Measurements from ENCODE around the gene SEZ6L.
A peak's percentile ranks its signal among the peaks of the same experiment; 100 is the strongest.

SEZ6L gene

GRCh38 chr22:26406118-26406517 lies 236.9 kb downstream of the SEZ6L start:
- TF ChIP-seq, protein P1, sequence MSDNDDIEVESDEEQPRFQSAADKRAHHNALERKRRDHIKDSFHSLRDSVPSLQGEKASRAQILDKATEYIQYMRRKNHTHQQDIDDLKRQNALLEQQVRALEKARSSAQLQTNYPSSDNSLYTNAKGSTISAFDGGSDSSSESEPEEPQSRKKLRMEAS (IDR thresholded peaks at IDR 0.05): 0 out of 2 replicates have a peak, but pooled peaks have one; percentile 33
- peak; percentile 83 for TF ChIP-seq USF1 (IDR thresholded peaks at IDR 0.05)
- TF ChIP-seq TCF12 (IDR thresholded peaks at IDR 0.05; ENCODE audit: low read depth): no peak

GRCh38 chr22:26409719-26410335 lies 240.6 kb downstream of the SEZ6L start:
- TF ChIP-seq CREB1 (IDR thresholded peaks at IDR 0.05; ENCODE audit: low read depth) (no peak), EGR1 (IDR thresholded peaks at IDR 0.05) (no peak), FOXM1 (IDR thresholded peaks at IDR 0.05; ENCODE audit: borderline replicate concordance, low read depth) (no peak), YY1 (IDR thresholded peaks at IDR 0.05; ENCODE audit: low read depth) (no peak), TAF1 (IDR thresholded peaks at IDR 0.05; ENCODE audit: low read depth) (no peak), EP300 (IDR thresholded peaks at IDR 0.05; ENCODE audit: borderline replicate concordance) (no peak), ZBTB7A (IDR thresholded peaks at IDR 0.05; ENCODE audit: low read depth) (no peak), RAD21 (IDR thresholded peaks at IDR 0.05; ENCODE audit: low read depth) (no peak), CEBPB (IDR thresholded peaks at IDR 0.05) (no peak), NFIC (IDR thresholded peaks at IDR 0.05) (no peak), TEAD4 (IDR thresholded peaks at IDR 0.05) (no peak), USF1 (IDR thresholded peaks at IDR 0.05) (no peak), TCF12 (IDR thresholded peaks at IDR 0.05; ENCODE audit: low read depth) (no peak)
- TF ChIP-seq, protein P2, sequence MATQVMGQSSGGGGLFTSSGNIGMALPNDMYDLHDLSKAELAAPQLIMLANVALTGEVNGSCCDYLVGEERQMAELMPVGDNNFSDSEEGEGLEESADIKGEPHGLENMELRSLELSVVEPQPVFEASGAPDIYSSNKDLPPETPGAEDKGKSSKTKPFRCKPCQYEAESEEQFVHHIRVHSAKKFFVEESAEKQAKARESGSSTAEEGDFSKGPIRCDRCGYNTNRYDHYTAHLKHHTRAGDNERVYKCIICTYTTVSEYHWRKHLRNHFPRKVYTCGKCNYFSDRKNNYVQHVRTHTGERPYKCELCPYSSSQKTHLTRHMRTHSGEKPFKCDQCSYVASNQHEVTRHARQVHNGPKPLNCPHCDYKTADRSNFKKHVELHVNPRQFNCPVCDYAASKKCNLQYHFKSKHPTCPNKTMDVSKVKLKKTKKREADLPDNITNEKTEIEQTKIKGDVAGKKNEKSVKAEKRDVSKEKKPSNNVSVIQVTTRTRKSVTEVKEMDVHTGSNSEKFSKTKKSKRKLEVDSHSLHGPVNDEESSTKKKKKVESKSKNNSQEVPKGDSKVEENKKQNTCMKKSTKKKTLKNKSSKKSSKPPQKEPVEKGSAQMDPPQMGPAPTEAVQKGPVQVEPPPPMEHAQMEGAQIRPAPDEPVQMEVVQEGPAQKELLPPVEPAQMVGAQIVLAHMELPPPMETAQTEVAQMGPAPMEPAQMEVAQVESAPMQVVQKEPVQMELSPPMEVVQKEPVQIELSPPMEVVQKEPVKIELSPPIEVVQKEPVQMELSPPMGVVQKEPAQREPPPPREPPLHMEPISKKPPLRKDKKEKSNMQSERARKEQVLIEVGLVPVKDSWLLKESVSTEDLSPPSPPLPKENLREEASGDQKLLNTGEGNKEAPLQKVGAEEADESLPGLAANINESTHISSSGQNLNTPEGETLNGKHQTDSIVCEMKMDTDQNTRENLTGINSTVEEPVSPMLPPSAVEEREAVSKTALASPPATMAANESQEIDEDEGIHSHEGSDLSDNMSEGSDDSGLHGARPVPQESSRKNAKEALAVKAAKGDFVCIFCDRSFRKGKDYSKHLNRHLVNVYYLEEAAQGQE (IDR thresholded peaks at IDR 0.05; ENCODE audit: low read depth): no peak
- TF ChIP-seq, protein P1 (IDR thresholded peaks at IDR 0.05): no peak

- TF ChIP-seq, protein P2 (IDR thresholded peaks at IDR 0.05; ENCODE audit: low read depth): no peak
- TF ChIP-seq NFIC (IDR thresholded peaks at IDR 0.05) (no peak), YY1 (IDR thresholded peaks at IDR 0.05; ENCODE audit: low read depth) (no peak), EGR1 (IDR thresholded peaks at IDR 0.05) (no peak)
These were observed 241.1 kb downstream of the SEZ6L start for GRCh38 chr22:26410386-26410785.

GRCh38 chr22:26414347-26414746 lies 245.1 kb downstream of the SEZ6L start:
- TF ChIP-seq NFIC (IDR thresholded peaks at IDR 0.05): no peak
- TF ChIP-seq ZBTB7A (IDR thresholded peaks at IDR 0.05; ENCODE audit: low read depth): no peak
- TF ChIP-seq TAF1 (IDR thresholded peaks at IDR 0.05; ENCODE audit: low read depth): no peak
- no peak for TF ChIP-seq TEAD4 (IDR thresholded peaks at IDR 0.05)
- TF ChIP-seq, protein P1 (IDR thresholded peaks at IDR 0.05): no peak
- no peak for TF ChIP-seq YY1 (IDR thresholded peaks at IDR 0.05; ENCODE audit: low read depth)
- TF ChIP-seq CREB1 (IDR thresholded peaks at IDR 0.05; ENCODE audit: low read depth): no peak
- TF ChIP-seq FOXM1 (IDR thresholded peaks at IDR 0.05; ENCODE audit: borderline replicate concordance, low read depth): no peak
- no peak for TF ChIP-seq TCF12 (IDR thresholded peaks at IDR 0.05; ENCODE audit: low read depth)
- no peak for TF ChIP-seq EGR1 (IDR thresholded peaks at IDR 0.05)
- TF ChIP-seq RAD21 (IDR thresholded peaks at IDR 0.05; ENCODE audit: low read depth): no peak
- TF ChIP-seq, protein P2 (IDR thresholded peaks at IDR 0.05; ENCODE audit: low read depth): no peak
- TF ChIP-seq CEBPB (IDR thresholded peaks at IDR 0.05): no peak
- TF ChIP-seq USF1 (IDR thresholded peaks at IDR 0.05): no peak
- no peak for TF ChIP-seq EP300 (IDR thresholded peaks at IDR 0.05; ENCODE audit: borderline replicate concordance)
